Right lobe of liver (tissue), 4 donors: ENCODE results near the gene ZNF219.

Experiments
- POLR2A ChIP-seq: fragments of 450-650 bp; IDR thresholded peaks from one replicate; pipeline ENCODE4 v1.6.1; 2017; ENCODE audit warnings: antibody characterized with exemption, mild to moderate bottlenecking
- TF ChIP-seq, protein P1 (sequence below), 4 donors: fragments of 200-600 bp in 3 of 4; fragments of 450-650 bp in 1 of 4; IDR thresholded peaks; one replicate each; pipeline versions ENCODE4 v1.5.1 to v1.8.0; 2016 to 2022; ENCODE audit warnings: antibody characterized with exemption in 4 of 4, mild to moderate bottlenecking in 2 of 4
- donor health status: DM: no; HTN: no; CAD: no.
- donor health status: DM: no; HTN: no; CAD: no.
- donor health status: DM: no; HTN: yes; CAD: no.

DNA sequence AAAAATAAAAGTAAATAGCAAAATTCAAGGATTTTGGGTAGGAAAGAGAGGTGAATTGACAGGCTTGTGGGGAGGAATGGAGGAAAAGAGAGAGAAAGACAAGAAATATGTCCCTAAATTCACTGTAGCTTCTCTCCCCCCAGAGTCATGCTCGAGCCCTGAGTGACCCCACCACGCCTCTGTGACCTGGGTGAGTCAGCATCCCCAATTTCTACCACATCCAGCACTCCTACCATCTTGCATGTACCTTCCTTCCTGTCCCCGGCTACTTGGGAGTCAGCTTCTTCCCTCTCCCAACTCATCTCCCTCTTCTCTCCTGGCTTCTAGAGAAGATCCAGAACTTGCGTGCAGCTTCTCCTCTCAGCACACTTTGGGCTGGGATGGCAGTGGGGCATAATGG is 9.8 kb downstream of the ZNF219 start:
- TF ChIP-seq, protein P1, sequence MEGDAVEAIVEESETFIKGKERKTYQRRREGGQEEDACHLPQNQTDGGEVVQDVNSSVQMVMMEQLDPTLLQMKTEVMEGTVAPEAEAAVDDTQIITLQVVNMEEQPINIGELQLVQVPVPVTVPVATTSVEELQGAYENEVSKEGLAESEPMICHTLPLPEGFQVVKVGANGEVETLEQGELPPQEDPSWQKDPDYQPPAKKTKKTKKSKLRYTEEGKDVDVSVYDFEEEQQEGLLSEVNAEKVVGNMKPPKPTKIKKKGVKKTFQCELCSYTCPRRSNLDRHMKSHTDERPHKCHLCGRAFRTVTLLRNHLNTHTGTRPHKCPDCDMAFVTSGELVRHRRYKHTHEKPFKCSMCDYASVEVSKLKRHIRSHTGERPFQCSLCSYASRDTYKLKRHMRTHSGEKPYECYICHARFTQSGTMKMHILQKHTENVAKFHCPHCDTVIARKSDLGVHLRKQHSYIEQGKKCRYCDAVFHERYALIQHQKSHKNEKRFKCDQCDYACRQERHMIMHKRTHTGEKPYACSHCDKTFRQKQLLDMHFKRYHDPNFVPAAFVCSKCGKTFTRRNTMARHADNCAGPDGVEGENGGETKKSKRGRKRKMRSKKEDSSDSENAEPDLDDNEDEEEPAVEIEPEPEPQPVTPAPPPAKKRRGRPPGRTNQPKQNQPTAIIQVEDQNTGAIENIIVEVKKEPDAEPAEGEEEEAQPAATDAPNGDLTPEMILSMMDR (IDR thresholded peaks at IDR 0.05) = no peak
- TF ChIP-seq POLR2A = no peak
